Transverse colon (tissue), 4 donors: ENCODE measurements around the gene PRDM1.

Experiments used
- EP300 ChIP-seq: sonication (generic); formaldehyde crosslinking; IDR thresholded peaks from one replicate; pipeline ENCODE4 v1.6.1; 2017; ENCODE audit warnings: antibody characterized with exemption, low read depth
- POLR2A ChIP-seq: fragments of 450-650 bp; IDR thresholded peaks from one replicate; pipeline ENCODE4 v1.6.1; 2016; ENCODE audit warnings: antibody characterized with exemption, mild to moderate bottlenecking, moderate library complexity
- POLR2AphosphoS5 ChIP-seq, 3 donors: sonication (generic); formaldehyde crosslinking; IDR thresholded peaks; one replicate each; pipeline ENCODE4 v1.6.1; 2016; ENCODE audit warnings: antibody characterized with exemption in 3 of 3
- TF ChIP-seq, protein P1 (sequence below), 5 experiments: fragments of 200-600 bp in 3 of 5; fragments of 450-650 bp in 2 of 5; sonication (generic) in 3 of 5; IDR thresholded peaks; 1 replicate in 2 of 5; 2 replicates in 3 of 5; pipeline ENCODE4 v1.5.1; 2016 to 2017; ENCODE audit warnings: antibody characterized with exemption in 5 of 5, inconsistent platforms in 3 of 5, mild to moderate bottlenecking in 2 of 5, moderate library complexity in 1 of 5

DNA sequence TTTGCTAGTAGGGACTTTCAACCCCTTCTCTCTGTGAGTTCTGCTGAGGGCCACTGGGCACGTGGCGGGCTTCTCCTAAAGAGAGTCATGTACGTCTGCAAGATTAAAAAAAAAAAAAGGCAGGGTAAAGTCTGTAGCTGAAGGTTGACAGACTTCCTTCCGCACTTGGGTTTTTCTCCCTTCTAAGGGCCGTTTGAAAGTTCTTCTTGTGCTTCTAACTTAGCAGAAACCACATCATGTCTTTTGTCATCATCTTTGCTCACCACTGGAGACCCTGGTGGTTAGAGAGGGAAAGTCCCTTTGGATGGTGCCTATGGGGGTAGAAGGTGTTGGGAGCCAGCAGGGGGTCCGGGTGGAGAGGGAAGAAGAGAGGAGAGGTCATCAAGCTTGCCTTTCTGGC lies 31.4 kb downstream of the PRDM1 start:
- TF ChIP-seq, protein P1, sequence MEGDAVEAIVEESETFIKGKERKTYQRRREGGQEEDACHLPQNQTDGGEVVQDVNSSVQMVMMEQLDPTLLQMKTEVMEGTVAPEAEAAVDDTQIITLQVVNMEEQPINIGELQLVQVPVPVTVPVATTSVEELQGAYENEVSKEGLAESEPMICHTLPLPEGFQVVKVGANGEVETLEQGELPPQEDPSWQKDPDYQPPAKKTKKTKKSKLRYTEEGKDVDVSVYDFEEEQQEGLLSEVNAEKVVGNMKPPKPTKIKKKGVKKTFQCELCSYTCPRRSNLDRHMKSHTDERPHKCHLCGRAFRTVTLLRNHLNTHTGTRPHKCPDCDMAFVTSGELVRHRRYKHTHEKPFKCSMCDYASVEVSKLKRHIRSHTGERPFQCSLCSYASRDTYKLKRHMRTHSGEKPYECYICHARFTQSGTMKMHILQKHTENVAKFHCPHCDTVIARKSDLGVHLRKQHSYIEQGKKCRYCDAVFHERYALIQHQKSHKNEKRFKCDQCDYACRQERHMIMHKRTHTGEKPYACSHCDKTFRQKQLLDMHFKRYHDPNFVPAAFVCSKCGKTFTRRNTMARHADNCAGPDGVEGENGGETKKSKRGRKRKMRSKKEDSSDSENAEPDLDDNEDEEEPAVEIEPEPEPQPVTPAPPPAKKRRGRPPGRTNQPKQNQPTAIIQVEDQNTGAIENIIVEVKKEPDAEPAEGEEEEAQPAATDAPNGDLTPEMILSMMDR (IDR thresholded peaks at IDR 0.05), result no peak
- TF ChIP-seq POLR2AphosphoS5 (IDR thresholded peaks at IDR 0.05) (no peak), POLR2A (no peak), EP300 (no peak)
